Measurements from ENCODE around the gene RASA4.
A peak's percentile ranks its signal among the peaks of the same experiment; 100 is the strongest.
"Not testable (repeated sequence)": the region's sequence is repeated elsewhere in the genome, so short reads cannot be mapped to it uniquely, and the experiment has no call there.

The RASA4 gene

GRCh38 chr7:102578486-102578885 is 38.1 kb downstream of the RASA4 start:
- H3K4me2 ChIP-seq (ENCODE audit: low read depth, low read length, poor library complexity, severe bottlenecking); H3K4me3 ChIP-seq (ENCODE audit: insufficient read depth, low read length, poor library complexity, severe bottlenecking); H2AFZ ChIP-seq (ENCODE audit: low read depth, low read length, severe bottlenecking); H3K9me3 ChIP-seq (ENCODE audit: insufficient read depth, low read length); H4K20me1 ChIP-seq (ENCODE audit: low read depth, low read length); H3F3A ChIP-seq (ENCODE audit: insufficient read depth); H3K36me3 ChIP-seq (ENCODE audit: low read length); H3K79me2 ChIP-seq (ENCODE audit: insufficient read depth, low read length); H3K9me2 ChIP-seq (replicated peaks; ENCODE audit: insufficient read depth, low read length); H3K27me3 ChIP-seq (ENCODE audit: low read length); H3K9ac ChIP-seq (ENCODE audit: low read length); H3K27ac ChIP-seq (ENCODE audit: low read depth, low read length): not testable (repeated sequence)

GRCh38 chr7:102577315-102578240 is 39.0 kb downstream of the RASA4 start:
- not testable (repeated sequence) for H3K27ac ChIP-seq (ENCODE audit: low read depth, low read length); H4K20me1 ChIP-seq (ENCODE audit: low read depth, low read length)

GRCh38 chr7:102576363-102576762 is 40.2 kb downstream of the RASA4 start:
- not testable (repeated sequence) for H4K20me1 ChIP-seq (ENCODE audit: low read depth, low read length); H3K9me2 ChIP-seq (replicated peaks; ENCODE audit: insufficient read depth, low read length); H3K36me3 ChIP-seq (ENCODE audit: low read length); H3K79me2 ChIP-seq (ENCODE audit: insufficient read depth, low read length); H3K27ac ChIP-seq (ENCODE audit: low read depth, low read length); H3K9me3 ChIP-seq (ENCODE audit: insufficient read depth, low read length); H3K9ac ChIP-seq (ENCODE audit: low read length); H3F3A ChIP-seq (ENCODE audit: insufficient read depth); H3K27me3 ChIP-seq (ENCODE audit: low read length); H3K4me3 ChIP-seq (ENCODE audit: insufficient read depth, low read length, poor library complexity, severe bottlenecking); H2AFZ ChIP-seq (ENCODE audit: low read depth, low read length, severe bottlenecking); H3K4me2 ChIP-seq (ENCODE audit: low read depth, low read length, poor library complexity, severe bottlenecking)

More at GRCh38 chr7:102577315-102578240, 39.0 kb downstream of the RASA4 start:
- H3K4me2 ChIP-seq (ENCODE audit: low read depth, low read length, poor library complexity, severe bottlenecking); H3K36me3 ChIP-seq (ENCODE audit: low read length); H3F3A ChIP-seq (ENCODE audit: insufficient read depth); H3K9me3 ChIP-seq (ENCODE audit: insufficient read depth, low read length); H3K79me2 ChIP-seq (ENCODE audit: insufficient read depth, low read length); H3K9me2 ChIP-seq (replicated peaks; ENCODE audit: insufficient read depth, low read length); H2AFZ ChIP-seq (ENCODE audit: low read depth, low read length, severe bottlenecking); H3K9ac ChIP-seq (ENCODE audit: low read length); H3K27me3 ChIP-seq (ENCODE audit: low read length); H3K4me3 ChIP-seq (ENCODE audit: insufficient read depth, low read length, poor library complexity, severe bottlenecking): not testable (repeated sequence)

GRCh38 chr7:102574607-102575006 is 41.9 kb downstream of the RASA4 start:
- not testable (repeated sequence) for H3K27ac ChIP-seq (ENCODE audit: low read depth, low read length); H3F3A ChIP-seq (ENCODE audit: insufficient read depth); H3K9me2 ChIP-seq (replicated peaks; ENCODE audit: insufficient read depth, low read length); H3K79me2 ChIP-seq (ENCODE audit: insufficient read depth, low read length); H3K4me2 ChIP-seq (ENCODE audit: low read depth, low read length, poor library complexity, severe bottlenecking); H2AFZ ChIP-seq (ENCODE audit: low read depth, low read length, severe bottlenecking); H4K20me1 ChIP-seq (ENCODE audit: low read depth, low read length); H3K36me3 ChIP-seq (ENCODE audit: low read length); H3K4me3 ChIP-seq (ENCODE audit: insufficient read depth, low read length, poor library complexity, severe bottlenecking); H3K27me3 ChIP-seq (ENCODE audit: low read length); H3K9me3 ChIP-seq (ENCODE audit: insufficient read depth, low read length); H3K9ac ChIP-seq (ENCODE audit: low read length)

GRCh38 chr7:102572261-102573239 is 44.0 kb downstream of the RASA4 start, which contains the start of gene POLR2J3:
TSS of gene POLR2J3 (minus strand) at chr7:102572583. CDS start at chr7:102572521, 62 bp downstream.
- peak within 1 kb of the TSS; percentile 75 for H3K4me3 ChIP-seq (ENCODE audit: insufficient read depth, low read length, poor library complexity, severe bottlenecking)
- H4K20me1 ChIP-seq (ENCODE audit: low read depth, low read length); H3K79me2 ChIP-seq (ENCODE audit: insufficient read depth, low read length); H3K27me3 ChIP-seq (ENCODE audit: low read length); H3K9me2 ChIP-seq (replicated peaks; ENCODE audit: insufficient read depth, low read length); H3K36me3 ChIP-seq (ENCODE audit: low read length); H3K9me3 ChIP-seq (ENCODE audit: insufficient read depth, low read length); H3F3A ChIP-seq (ENCODE audit: insufficient read depth): not testable (repeated sequence)
- H3K27ac ChIP-seq (ENCODE audit: low read depth, low read length): peak within 1 kb of the TSS; percentile 30; the same call in 1 of the 2 replicates
- H3K9ac ChIP-seq (ENCODE audit: low read length): peak within 1 kb of the TSS; percentile 65
- peak within 1 kb of the TSS; percentile 48 for H3K4me2 ChIP-seq (ENCODE audit: low read depth, low read length, poor library complexity, severe bottlenecking)
- H2AFZ ChIP-seq (ENCODE audit: low read depth, low read length, severe bottlenecking): peak within 1 kb of the TSS; percentile 96

GRCh38 chr7:102568620-102569019 is 47.9 kb downstream of the RASA4 start:
- not testable (repeated sequence) for H3K9me2 ChIP-seq (replicated peaks; ENCODE audit: insufficient read depth, low read length); H3K4me3 ChIP-seq (ENCODE audit: insufficient read depth, low read length, poor library complexity, severe bottlenecking); H4K20me1 ChIP-seq (ENCODE audit: low read depth, low read length); H3F3A ChIP-seq (ENCODE audit: insufficient read depth); H3K4me2 ChIP-seq (ENCODE audit: low read depth, low read length, poor library complexity, severe bottlenecking); H3K36me3 ChIP-seq (ENCODE audit: low read length); H3K79me2 ChIP-seq (ENCODE audit: insufficient read depth, low read length); H3K9ac ChIP-seq (ENCODE audit: low read length); H3K9me3 ChIP-seq (ENCODE audit: insufficient read depth, low read length); H3K27ac ChIP-seq (ENCODE audit: low read depth, low read length); H2AFZ ChIP-seq (ENCODE audit: low read depth, low read length, severe bottlenecking); H3K27me3 ChIP-seq (ENCODE audit: low read length)

GRCh38 chr7:102550808-102551422 is 65.6 kb downstream of the RASA4 start, which contains the start of gene SPDYE2:
TSS of gene SPDYE2 (plus strand) at chr7:102551226. CDS start at chr7:102553256, 2,030 bp downstream.
- H3K36me3 ChIP-seq (ENCODE audit: low read length); H2AFZ ChIP-seq (ENCODE audit: low read depth, low read length, severe bottlenecking); H3K27me3 ChIP-seq (ENCODE audit: low read length); H3K79me2 ChIP-seq (ENCODE audit: insufficient read depth, low read length); H3K27ac ChIP-seq (ENCODE audit: low read depth, low read length); H3K4me2 ChIP-seq (ENCODE audit: low read depth, low read length, poor library complexity, severe bottlenecking); H3K9me2 ChIP-seq (replicated peaks; ENCODE audit: insufficient read depth, low read length); H3K4me3 ChIP-seq (ENCODE audit: insufficient read depth, low read length, poor library complexity, severe bottlenecking); H4K20me1 ChIP-seq (ENCODE audit: low read depth, low read length); H3K9me3 ChIP-seq (ENCODE audit: insufficient read depth, low read length); H3K9ac ChIP-seq (ENCODE audit: low read length); H3F3A ChIP-seq (ENCODE audit: insufficient read depth): not testable (repeated sequence)
